ENCODE results near the gene MOCS1.

Gene MOCS1

DNA sequence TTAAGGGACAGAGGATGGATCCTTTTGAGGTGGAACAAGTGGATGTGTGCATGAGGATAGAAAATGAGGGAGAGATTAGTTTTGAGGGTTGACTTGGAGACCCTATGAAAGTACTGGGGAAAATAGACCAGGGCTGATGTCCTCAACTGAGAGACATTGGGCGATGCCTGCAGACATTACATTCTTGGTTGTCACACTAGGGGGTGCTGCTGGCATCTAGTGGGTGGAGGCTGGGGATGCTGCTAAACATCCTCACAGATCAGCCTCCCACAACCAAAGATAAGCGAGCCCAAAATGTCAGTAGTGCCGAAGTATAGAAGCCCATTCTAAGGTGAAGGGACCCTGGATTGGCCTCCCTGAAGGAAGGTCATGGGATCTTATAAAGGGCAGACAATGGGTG, 63.3 kb downstream of the MOCS1 start:
- no peak overlapping the region for H4K12ac ChIP-seq (ENCODE audit: low read depth, low read length)
- H3K4me3 ChIP-seq (ENCODE audit: low read depth, low read length) = no peak overlapping the region
- H3K36me3 ChIP-seq (ENCODE audit: control insufficient read depth in 1 of 2, insufficient read depth in 2 of 2, low read length in 2 of 2) = peaks cover 9 to 31% of the 10 kb centered on the region in 2 experiments
- H3K23ac ChIP-seq (ENCODE audit: low read length) = no peak overlapping the region
- H3K4me2 ChIP-seq (ENCODE audit: low read length) = no peak overlapping the region
- no peak overlapping the region for H3K27ac ChIP-seq (ENCODE audit: low read depth, low read length)
- H2AK5ac ChIP-seq (ENCODE audit: low read length) = no peak overlapping the region
- H3K4ac ChIP-seq (ENCODE audit: low read depth, low read length) = no peak overlapping the region
- no peak overlapping the region for H3K14ac ChIP-seq (ENCODE audit: low read length)
- no peaks in the 10 kb centered on the region for H3K79me1 ChIP-seq (ENCODE audit: low read length)
- no peaks in the 10 kb centered on the region for H3K27me3 ChIP-seq (ENCODE audit: insufficient read depth, low read length)
- no peak overlapping the region for H2AFZ ChIP-seq (ENCODE audit: insufficient read depth, low read length, poor library complexity)
- no peak overlapping the region for H2BK120ac ChIP-seq (ENCODE audit: insufficient read depth, low read length, poor library complexity)
- no peak overlapping the region for H2BK5ac ChIP-seq (ENCODE audit: low read depth, low read length, poor library complexity)
- no peaks in the 10 kb centered on the region for H3K79me2 ChIP-seq (ENCODE audit: control insufficient read depth, insufficient read depth, low read length, poor library complexity)
- no peak overlapping the region for H3K9ac ChIP-seq (ENCODE audit: low read length)
- H2BK12ac ChIP-seq (ENCODE audit: low read length) = no peak overlapping the region
- no peak overlapping the region for H4K8ac ChIP-seq (ENCODE audit: low read depth, low read length)
- no CpG with 5 or more reads among the region's 3 CpGs for WGBS (ENCODE audit: extremely low coverage, insufficient coverage, insufficient read length)
- no peak overlapping the region for H4K91ac ChIP-seq (ENCODE audit: low read depth, low read length)
- no peak for DNase-seq
- H3K9me3 ChIP-seq (ENCODE audit: insufficient read depth, low read depth, low read length) = peaks cover 4% of the 10 kb centered on the region
- no peaks in the 10 kb centered on the region for H3K4me1 ChIP-seq (ENCODE audit: control insufficient read depth in 1 of 2, insufficient read depth in 2 of 2, low read length in 2 of 2)
- H3K18ac ChIP-seq (ENCODE audit: low read length) = no peak overlapping the region

DNA sequence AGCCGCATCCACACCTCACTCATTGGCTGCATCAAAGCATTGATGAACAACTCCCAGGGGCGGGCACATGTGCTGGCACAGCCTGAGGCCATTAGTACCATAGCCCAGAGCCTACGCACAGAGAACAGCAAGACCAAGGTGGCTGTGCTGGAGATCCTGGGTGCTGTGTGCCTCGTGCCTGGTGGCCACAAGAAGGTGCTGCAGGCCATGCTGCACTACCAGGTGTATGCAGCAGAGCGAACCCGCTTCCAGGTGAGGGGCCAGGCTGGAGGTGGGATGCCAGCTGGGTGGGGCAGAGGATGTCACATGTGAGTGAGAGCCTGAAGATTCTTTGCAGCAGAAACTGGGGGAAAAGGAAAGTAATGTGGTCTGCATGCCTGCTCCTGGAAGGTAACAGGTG, 66.7 kb downstream of the MOCS1 start:
- Histone ChIP-seq H2BK120ac (ENCODE audit: insufficient read depth, low read length, poor library complexity) (no peak overlapping the region), H3K23ac (ENCODE audit: low read length) (no peak overlapping the region), H2BK12ac (ENCODE audit: low read length) (no peak overlapping the region), H3K27ac (ENCODE audit: low read depth, low read length) (no peak overlapping the region), H3K4me3 (ENCODE audit: low read depth, low read length) (no peak overlapping the region), H3K9ac (ENCODE audit: low read length) (no peak overlapping the region), H2AFZ (ENCODE audit: insufficient read depth, low read length, poor library complexity) (no peak overlapping the region), H3K36me3 (ENCODE audit: control insufficient read depth in 1 of 2, insufficient read depth in 2 of 2, low read length in 2 of 2) (peaks cover 0 to 16% of the 10 kb centered on the region in 2 experiments), H3K79me2 (ENCODE audit: control insufficient read depth, insufficient read depth, low read length, poor library complexity) (no peaks in the 10 kb centered on the region), H4K91ac (ENCODE audit: low read depth, low read length) (no peak overlapping the region), H2BK5ac (ENCODE audit: low read depth, low read length, poor library complexity) (no peak overlapping the region), H4K12ac (ENCODE audit: low read depth, low read length) (no peak overlapping the region), H3K4me1 (ENCODE audit: control insufficient read depth in 1 of 2, insufficient read depth in 2 of 2, low read length in 2 of 2) (no peaks in the 10 kb centered on the region), H3K14ac (ENCODE audit: low read length) (no peak overlapping the region), H3K9me3 (ENCODE audit: insufficient read depth, low read depth, low read length) (peaks cover 1% of the 10 kb centered on the region), H2AK5ac (ENCODE audit: low read length) (no peak overlapping the region), H3K27me3 (ENCODE audit: insufficient read depth, low read length) (no peaks in the 10 kb centered on the region), H3K4ac (ENCODE audit: low read depth, low read length) (no peak overlapping the region), H3K18ac (ENCODE audit: low read length) (no peak overlapping the region), H3K4me2 (ENCODE audit: low read length) (no peak overlapping the region), H3K79me1 (ENCODE audit: low read length) (no peaks in the 10 kb centered on the region), H4K8ac (ENCODE audit: low read depth, low read length) (no peak overlapping the region)
- no CpG with 5 or more reads among the region's 6 CpGs for WGBS (ENCODE audit: extremely low coverage, insufficient coverage, insufficient read length)
- no peak for DNase-seq

DNA sequence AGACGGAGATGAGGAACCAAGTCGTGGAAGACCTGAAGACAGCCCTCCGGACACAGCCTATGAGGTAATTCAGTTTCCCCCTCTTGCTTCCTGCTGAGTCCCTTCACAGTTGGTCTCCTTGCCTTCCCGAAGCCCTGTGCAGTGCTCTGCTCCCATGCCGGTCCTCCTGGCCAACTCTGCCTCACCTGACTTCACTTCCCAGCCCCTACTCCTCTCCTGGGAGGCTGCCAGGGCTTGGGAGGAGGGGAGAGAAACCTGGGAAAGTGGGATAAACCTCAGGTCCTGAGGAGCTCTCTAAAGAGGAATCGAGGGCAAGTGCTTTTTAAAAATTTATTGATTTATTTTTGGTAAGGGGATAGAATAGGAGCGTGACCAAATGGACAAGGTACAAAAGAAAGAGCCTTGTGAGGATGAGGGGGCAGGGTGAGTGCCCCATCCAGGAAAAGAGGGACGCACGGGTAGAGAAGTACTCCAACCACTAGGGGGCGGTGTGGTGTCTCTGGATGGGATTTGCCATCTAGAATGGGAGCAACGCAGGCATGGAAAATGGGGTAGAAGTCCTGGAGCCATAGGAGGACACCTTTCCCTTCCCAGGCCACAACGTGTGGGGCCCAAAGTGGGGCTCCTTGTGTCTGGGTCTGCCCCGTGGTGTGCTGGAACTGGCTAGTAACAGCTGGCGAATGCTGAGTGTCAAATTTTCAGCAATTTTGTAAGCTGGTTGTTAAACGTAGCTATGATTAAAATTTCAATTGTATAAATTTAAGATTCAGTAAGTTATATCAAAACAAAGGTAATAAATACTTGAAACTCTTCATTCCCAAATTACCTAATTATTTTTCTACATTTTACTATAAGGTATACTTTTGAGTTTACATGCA, 69.0 kb downstream of the MOCS1 start:
- Histone ChIP-seq H3K27me3 (ENCODE audit: insufficient read depth, low read length) (no peaks in the 10 kb centered on the region), H3K18ac (ENCODE audit: low read length) (no peak overlapping the region), H3K23ac (ENCODE audit: low read length) (no peak overlapping the region), H3K4ac (ENCODE audit: low read depth, low read length) (no peak overlapping the region), H3K4me3 (ENCODE audit: low read depth, low read length) (no peak overlapping the region), H2AK5ac (ENCODE audit: low read length) (no peak overlapping the region), H4K12ac (ENCODE audit: low read depth, low read length) (peak overlapping the region; percentile 71), H4K8ac (ENCODE audit: low read depth, low read length) (no peak overlapping the region), H3K27ac (ENCODE audit: low read depth, low read length) (no peak overlapping the region), H2BK120ac (ENCODE audit: insufficient read depth, low read length, poor library complexity) (no peak overlapping the region), H3K4me2 (ENCODE audit: low read length) (no peak overlapping the region), H3K9me3 (ENCODE audit: insufficient read depth, low read depth, low read length) (peaks cover 1% of the 10 kb centered on the region), H3K36me3 (ENCODE audit: control insufficient read depth in 1 of 2, insufficient read depth in 2 of 2, low read length in 2 of 2) (peaks cover 0 to 22% of the 10 kb centered on the region in 2 experiments), H3K9ac (ENCODE audit: low read length) (no peak overlapping the region), H4K91ac (ENCODE audit: low read depth, low read length) (no peak overlapping the region), H2AFZ (ENCODE audit: insufficient read depth, low read length, poor library complexity) (no peak overlapping the region), H2BK12ac (ENCODE audit: low read length) (no peak overlapping the region), H2BK5ac (ENCODE audit: low read depth, low read length, poor library complexity) (no peak overlapping the region), H3K79me1 (ENCODE audit: low read length) (no peaks in the 10 kb centered on the region), H3K14ac (ENCODE audit: low read length) (no peak overlapping the region), H3K79me2 (ENCODE audit: control insufficient read depth, insufficient read depth, low read length, poor library complexity) (no peaks in the 10 kb centered on the region), H3K4me1 (ENCODE audit: control insufficient read depth in 1 of 2, insufficient read depth in 2 of 2, low read length in 2 of 2) (no peaks in the 10 kb centered on the region)
- WGBS (ENCODE audit: extremely low coverage, insufficient coverage, insufficient read length) = 100% methylated on average over 2 of the region's 15 CpGs
- peak; percentile 55 to 84 for DNase-seq

DNA sequence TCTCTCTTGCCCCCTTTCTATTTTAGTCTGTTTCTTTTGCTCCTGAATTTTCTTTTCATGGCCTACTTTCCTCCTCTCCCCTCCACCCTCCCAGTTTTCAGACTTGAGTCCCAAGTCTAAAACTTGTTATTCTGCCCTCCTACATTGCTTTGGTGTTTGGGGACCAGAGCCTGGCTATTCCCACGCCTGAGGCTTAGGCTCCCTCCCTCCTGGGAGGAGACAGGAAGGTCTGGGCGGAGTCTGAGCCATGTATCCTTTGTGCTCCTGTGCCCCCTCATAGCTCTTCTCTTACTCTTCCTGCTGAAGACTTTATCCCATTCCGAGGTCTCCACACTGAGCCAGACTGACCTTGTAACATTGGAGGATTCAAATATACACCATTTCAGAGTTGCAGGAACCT, 72.6 kb downstream of the MOCS1 start:
- Histone ChIP-seq H2AFZ (ENCODE audit: insufficient read depth, low read length, poor library complexity) (no peak overlapping the region), H3K9ac (ENCODE audit: low read length) (no peak overlapping the region), H4K12ac (ENCODE audit: low read depth, low read length) (no peak overlapping the region), H3K79me1 (ENCODE audit: low read length) (no peaks in the 10 kb centered on the region), H3K27me3 (ENCODE audit: insufficient read depth, low read length) (no peaks in the 10 kb centered on the region), H3K36me3 (ENCODE audit: control insufficient read depth in 1 of 2, insufficient read depth in 2 of 2, low read length in 2 of 2) (peaks cover 0 to 14% of the 10 kb centered on the region in 2 experiments), H3K9me3 (ENCODE audit: insufficient read depth, low read depth, low read length) (no peaks in the 10 kb centered on the region), H3K23ac (ENCODE audit: low read length) (no peak overlapping the region), H3K27ac (ENCODE audit: low read depth, low read length) (no peak overlapping the region), H3K4ac (ENCODE audit: low read depth, low read length) (no peak overlapping the region), H2BK12ac (ENCODE audit: low read length) (no peak overlapping the region), H2AK5ac (ENCODE audit: low read length) (no peak overlapping the region), H3K18ac (ENCODE audit: low read length) (no peak overlapping the region), H2BK120ac (ENCODE audit: insufficient read depth, low read length, poor library complexity) (no peak overlapping the region), H2BK5ac (ENCODE audit: low read depth, low read length, poor library complexity) (no peak overlapping the region), H3K4me1 (ENCODE audit: control insufficient read depth in 1 of 2, insufficient read depth in 2 of 2, low read length in 2 of 2) (no peaks in the 10 kb centered on the region), H4K8ac (ENCODE audit: low read depth, low read length) (no peak overlapping the region), H3K79me2 (ENCODE audit: control insufficient read depth, insufficient read depth, low read length, poor library complexity) (no peaks in the 10 kb centered on the region), H3K14ac (ENCODE audit: low read length) (no peak overlapping the region), H4K91ac (ENCODE audit: low read depth, low read length) (no peak overlapping the region), H3K4me2 (ENCODE audit: low read length) (no peak overlapping the region), H3K4me3 (ENCODE audit: low read depth, low read length) (no peak overlapping the region)
- WGBS (ENCODE audit: extremely low coverage, insufficient coverage, insufficient read length) = no CpG with 5 or more reads among the region's 3 CpGs
- DNase-seq = no peak

Data from trophoblast cell (in vitro differentiated cells and primary cell).